Measurements from ENCODE around the gene C1QTNF4. TPM values are rescaled to one million over a fixed set of nuclear protein-coding genes. Genes with fewer than 3 reads are reported as not detected.

C1QTNF4 gene
- total RNA-seq, 1 experiment from 2014 or later, result 0.75 TPM

- Histone ChIP-seq H3K4me1 (no peaks in the 10 kb centered on the region), H3K36me3 (ENCODE audit: control insufficient read depth, insufficient read depth, low read length) (no peaks in the 10 kb centered on the region), H3K27me3 (replicated peaks; ENCODE audit: control insufficient read depth, insufficient read depth, low read length) (no peaks in the 10 kb centered on the region), H3K4me3 (ENCODE audit: low read depth, low read length) (no peak overlapping the region), H3K9me3 (no peaks in the 10 kb centered on the region)
- CTCF ChIA-PET, result no interaction called here
- Mint-ChIP-seq H3K4me1 (ENCODE audit: low read depth, unreplicated experiment) (no peaks in the 10 kb centered on the region), H3K27me3 (ENCODE audit: insufficient read depth, unreplicated experiment) (peaks cover 7% of the 10 kb centered on the region), H3K4me3 (ENCODE audit: unreplicated experiment) (no peak overlapping the region), H3K9me3 (ENCODE audit: unreplicated experiment) (no peaks in the 10 kb centered on the region), H3K27ac (ENCODE audit: unreplicated experiment) (no peak overlapping the region), H3K36me3 (ENCODE audit: insufficient read depth, unreplicated experiment) (no peaks in the 10 kb centered on the region)
- no TSS peak for BruUV-seq (replicated peaks)
- no peak for TF ChIP-seq CTCF (IDR thresholded peaks at IDR 0.05; ENCODE audit: insufficient read depth in 1 of 2, low read depth in 1 of 2, low read length in 1 of 2, severe bottlenecking in 1 of 2, unreplicated experiment in 1 of 2)
- intact Hi-C loops (cut with micrococcal nuclease; ENCODE audit: unreplicated experiment), result no loop called here
- POLR2A ChIA-PET, result no interaction called here
- DNase-seq, result peak in 1 of 2 experiments; percentile 12
Measured at GRCh38 chr11:47599902-47600301, 5.7 kb upstream of the C1QTNF4 start.

GRCh38 chr11:47595967-47596366 lies 1.8 kb upstream of the C1QTNF4 start:
- Mint-ChIP-seq H3K4me3 (ENCODE audit: unreplicated experiment) (no peak overlapping the region), H3K9me3 (ENCODE audit: unreplicated experiment) (no peaks in the 10 kb centered on the region), H3K4me1 (ENCODE audit: low read depth, unreplicated experiment) (no peaks in the 10 kb centered on the region), H3K36me3 (ENCODE audit: insufficient read depth, unreplicated experiment) (no peaks in the 10 kb centered on the region), H3K27ac (ENCODE audit: unreplicated experiment) (no peak overlapping the region), H3K27me3 (ENCODE audit: insufficient read depth, unreplicated experiment) (peaks cover 12% of the 10 kb centered on the region)
- no peaks in the 10 kb centered on the region for H3K36me3 ChIP-seq (ENCODE audit: control insufficient read depth, insufficient read depth, low read length)
- ChIA-PET POLR2A (no interaction called here), CTCF (no interaction called here)
- peaks cover 4% of the 10 kb centered on the region for H3K27me3 ChIP-seq (replicated peaks; ENCODE audit: control insufficient read depth, insufficient read depth, low read length)
- H3K4me1 ChIP-seq, result 0 out of 2 replicates have a peak, but pooled peaks cover 5% of the 10 kb centered on the region
- no peak for TF ChIP-seq CTCF (IDR thresholded peaks at IDR 0.05; ENCODE audit: insufficient read depth in 1 of 2, low read depth in 1 of 2, low read length in 1 of 2, severe bottlenecking in 1 of 2, unreplicated experiment in 1 of 2)
- DNase-seq, result no peak
- BruUV-seq (replicated peaks), result no TSS peak
- no peak overlapping the region for H3K4me3 ChIP-seq (ENCODE audit: low read depth, low read length)
- H3K9me3 ChIP-seq, result no peaks in the 10 kb centered on the region
- intact Hi-C loops (cut with micrococcal nuclease; ENCODE audit: unreplicated experiment), result no loop called here

GRCh38 chr11:47595029-47595428 lies 818 bp upstream of the C1QTNF4 start:
- intact Hi-C loops (cut with micrococcal nuclease; ENCODE audit: unreplicated experiment), result no loop called here
- no peak for TF ChIP-seq CTCF (IDR thresholded peaks at IDR 0.05; ENCODE audit: insufficient read depth in 1 of 2, low read depth in 1 of 2, low read length in 1 of 2, severe bottlenecking in 1 of 2, unreplicated experiment in 1 of 2)
- 0 out of 2 replicates have a peak, but pooled peaks cover 5% of the 10 kb centered on the region for H3K4me1 ChIP-seq
- H3K4me3 ChIP-seq (ENCODE audit: low read depth, low read length), result no peak overlapping the region
- Mint-ChIP-seq H3K9me3 (ENCODE audit: unreplicated experiment) (no peaks in the 10 kb centered on the region), H3K36me3 (ENCODE audit: insufficient read depth, unreplicated experiment) (no peaks in the 10 kb centered on the region), H3K4me3 (ENCODE audit: unreplicated experiment) (no peak overlapping the region), H3K27me3 (ENCODE audit: insufficient read depth, unreplicated experiment) (peaks cover 12% of the 10 kb centered on the region), H3K27ac (ENCODE audit: unreplicated experiment) (no peak overlapping the region), H3K4me1 (ENCODE audit: low read depth, unreplicated experiment) (no peaks in the 10 kb centered on the region)
- H3K36me3 ChIP-seq (ENCODE audit: control insufficient read depth, insufficient read depth, low read length), result no peaks in the 10 kb centered on the region
- no peak for DNase-seq
- peaks cover 4% of the 10 kb centered on the region for H3K27me3 ChIP-seq (replicated peaks; ENCODE audit: control insufficient read depth, insufficient read depth, low read length)
- no TSS peak for BruUV-seq (replicated peaks)
- ChIA-PET POLR2A (no interaction called here), CTCF (no interaction called here)
- no peaks in the 10 kb centered on the region for H3K9me3 ChIP-seq
